Subcutaneous abdominal adipose tissue (tissue), 5 donors: ENCODE measurements around the gene POLR3A.
"Not testable (repeated sequence)": the region's sequence is repeated elsewhere in the genome, so short reads cannot be mapped to it uniquely, and the experiment has no call there.

ENCODE experiments used
- H3K27ac ChIP-seq: one replicate; pipeline ENCODE4 v1.7.0; 2013; ENCODE audit warnings: low read depth, mild to moderate bottlenecking, inconsistent platforms, low read length, moderate library complexity
- H3K27me3 ChIP-seq, 5 donors: one replicate each; pipeline ENCODE4 v1.7.0; 2013; ENCODE audit warnings: low read length in 5 of 5, inconsistent platforms in 1 of 5; ENCODE audit not compliant: control insufficient read depth in 5 of 5, insufficient read depth in 4 of 5
- H3K36me3 ChIP-seq, 5 donors: one replicate each; pipeline ENCODE4 v1.7.0; 2013; ENCODE audit warnings: low read length in 5 of 5; ENCODE audit not compliant: control insufficient read depth in 5 of 5, insufficient read depth in 5 of 5
- H3K4me1 ChIP-seq, 5 donors: one replicate each; pipeline ENCODE4 v1.7.0; 2013; ENCODE audit warnings: low read length in 5 of 5, mild to moderate bottlenecking in 3 of 5, moderate library complexity in 1 of 5; ENCODE audit not compliant: control insufficient read depth in 5 of 5, insufficient read depth in 5 of 5
- H3K4me3 ChIP-seq, 5 donors: one replicate each; pipeline ENCODE4 v1.7.0; 2013; ENCODE audit warnings: low read length in 5 of 5, low read depth in 1 of 5
- H3K9ac ChIP-seq, 5 donors: one replicate each; pipeline ENCODE4 v1.7.0; 2013; ENCODE audit warnings: low read length in 5 of 5, mild to moderate bottlenecking in 4 of 5, moderate library complexity in 3 of 5
- H3K9me3 ChIP-seq, 5 donors: one replicate each; pipeline ENCODE4 v1.7.0; 2013; ENCODE audit warnings: low read length in 5 of 5; ENCODE audit not compliant: control insufficient read depth in 5 of 5
- donor health status: healthy.
- donor health status: healthy.
- donor health status: healthy.
- donor health status: healthy.
- donor health status: healthy.

The POLR3A gene

GRCh38 chr10:78029269-78030226 lies at the start of gene POLR3A:
POLR3A (minus strand) TSS chr10:78029515; CDS start chr10:78029407, 108 bp downstream.
- no peaks in the 10 kb centered on the region for H3K27me3 ChIP-seq
- H3K4me3 ChIP-seq: peak within 1 kb of the TSS; percentile 91 to 100 (median 99)
- H3K36me3 ChIP-seq: peaks cover 10 to 20% (median 15%) of the 10 kb centered on the region in 5 donors
- no peaks in the 10 kb centered on the region for H3K9me3 ChIP-seq
- H3K9ac ChIP-seq: peak within 1 kb of the TSS; percentile 81 to 98 (median 89)
- H3K4me1 ChIP-seq: peaks cover 2 to 33% (median 26%) of the 10 kb centered on the region in 5 donors
- peak within 1 kb of the TSS; percentile 93 for H3K27ac ChIP-seq

GRCh38 chr10:78078539-78079330 lies 49.4 kb upstream of the POLR3A start:
- Histone ChIP-seq H3K9me3 (peaks cover 0 to 6% (median 0%) of the 10 kb centered on the region in 5 donors), H3K36me3 (no peaks in the 10 kb centered on the region), H3K4me3 (no peak overlapping the region), H3K27ac (no peak overlapping the region), H3K27me3 (no peaks in the 10 kb centered on the region), H3K4me1 (no peaks in the 10 kb centered on the region), H3K9ac (no peak overlapping the region)

GRCh38 chr10:78075806-78076205 lies 46.5 kb upstream of the POLR3A start:
- H3K27ac ChIP-seq, H3K27me3 ChIP-seq, H3K9ac ChIP-seq, H3K4me3 ChIP-seq, H3K4me1 ChIP-seq, H3K9me3 ChIP-seq, H3K36me3 ChIP-seq: not testable (repeated sequence)

GRCh38 chr10:78072504-78072903 lies 43.2 kb upstream of the POLR3A start:
- no peak overlapping the region for H3K4me3 ChIP-seq
- H3K4me1 ChIP-seq: peaks cover 0 to 10% (median 0%) of the 10 kb centered on the region in 5 donors
- H3K9ac ChIP-seq: no peak overlapping the region
- H3K9me3 ChIP-seq: peaks cover 0 to 6% (median 0%) of the 10 kb centered on the region in 5 donors
- H3K36me3 ChIP-seq: no peaks in the 10 kb centered on the region
- no peaks in the 10 kb centered on the region for H3K27me3 ChIP-seq
- H3K27ac ChIP-seq: no peak overlapping the region

- H3K27me3 ChIP-seq: no peaks in the 10 kb centered on the region
- H3K4me3 ChIP-seq: no peak overlapping the region
- no peak overlapping the region for H3K9ac ChIP-seq
- peaks cover 0 to 10% (median 0%) of the 10 kb centered on the region in 5 donors for H3K4me1 ChIP-seq
- peaks cover 0 to 6% (median 0%) of the 10 kb centered on the region in 5 donors for H3K9me3 ChIP-seq
- H3K27ac ChIP-seq: no peak overlapping the region
- H3K36me3 ChIP-seq: no peaks in the 10 kb centered on the region
These were observed 42.5 kb upstream of the POLR3A start for GRCh38 chr10:78071857-78072179.

- no peak overlapping the region for H3K4me3 ChIP-seq
- no peaks in the 10 kb centered on the region for H3K27me3 ChIP-seq
- no peak overlapping the region for H3K9ac ChIP-seq
- H3K27ac ChIP-seq: no peak overlapping the region
- H3K9me3 ChIP-seq: peaks cover 0 to 6% (median 0%) of the 10 kb centered on the region in 5 donors
- H3K4me1 ChIP-seq: peaks cover 0 to 10% (median 0%) of the 10 kb centered on the region in 5 donors
- no peaks in the 10 kb centered on the region for H3K36me3 ChIP-seq
These were observed 42.0 kb upstream of the POLR3A start for GRCh38 chr10:78071140-78071856.

GRCh38 chr10:78070726-78071125 lies 41.4 kb upstream of the POLR3A start:
- Histone ChIP-seq H3K4me3 (no peak overlapping the region), H3K36me3 (no peaks in the 10 kb centered on the region), H3K4me1 (peaks cover 0 to 10% (median 5%) of the 10 kb centered on the region in 5 donors), H3K27me3 (no peaks in the 10 kb centered on the region), H3K27ac (no peak overlapping the region), H3K9ac (no peak overlapping the region), H3K9me3 (peaks cover 0 to 6% (median 0%) of the 10 kb centered on the region in 5 donors)

- not testable (repeated sequence) for H3K9me3 ChIP-seq, H3K9ac ChIP-seq, H3K36me3 ChIP-seq, H3K4me3 ChIP-seq, H3K27me3 ChIP-seq, H3K27ac ChIP-seq
- H3K4me1 ChIP-seq: peaks cover 0 to 12% (median 7%) of the 10 kb centered on the region in 5 donors
These were observed 40.7 kb upstream of the POLR3A start for GRCh38 chr10:78070064-78070463.

GRCh38 chr10:78069151-78069550 lies 39.8 kb upstream of the POLR3A start:
- Histone ChIP-seq H3K4me1 (peaks cover 0 to 12% (median 7%) of the 10 kb centered on the region in 5 donors), H3K9me3 (no peaks in the 10 kb centered on the region), H3K4me3 (no peak overlapping the region), H3K27me3 (no peaks in the 10 kb centered on the region), H3K36me3 (no peaks in the 10 kb centered on the region), H3K9ac (no peak overlapping the region), H3K27ac (no peak overlapping the region)
